ENCODE data around the gene KLF14. TPM values are rescaled to one million over a fixed set of nuclear protein-coding genes. Genes with fewer than 3 reads are reported as not detected.

KLF14 gene
- total and polyA plus RNA-seq, 2 donors (not counting 3 experiments of a cell fraction or from before 2014, with no cell fraction given), result 0.01 TPM; not detected in 1

- ChIA-PET CTCF (interaction anchor here (0.5 to 2.5 kb wide), 21 partner anchors 10 to 684 kb away, joined by 3 to 17 read pairs (median 4); partner anchors contain the start of genes KLF14, KLHDC10 and TMEM209), POLR2A (no interaction called here)
- Histone ChIP-seq H3K79me2 (ENCODE audit: control insufficient read depth, insufficient read depth, low read length) (no peaks in the 10 kb centered on the region), H3K4me1 (ENCODE audit: control insufficient read depth, extremely low read depth, insufficient read depth, low read length) (no peaks in the 10 kb centered on the region), H3K27me3 (ENCODE audit: control insufficient read depth in 2 of 2, insufficient read depth in 2 of 2, low read length in 2 of 2) (peaks cover 21 to 28% of the 10 kb centered on the region in 2 experiments), H3K36me3 (ENCODE audit: control insufficient read depth in 2 of 2, extremely low read depth in 1 of 2, insufficient read depth in 2 of 2, low read length in 2 of 2) (no peaks in the 10 kb centered on the region), H3K4me2 (ENCODE audit: insufficient read depth, low read length) (no peak overlapping the region), H2AFZ (ENCODE audit: low read depth, low read length) (no peak overlapping the region), H3K4me3 (replicated peaks in 1 of 3; ENCODE audit: insufficient read depth in 1 of 3, low read depth in 1 of 3, low read length in 3 of 3) (no peak overlapping the region), H4K20me1 (replicated peaks; ENCODE audit: control insufficient read depth, extremely low read depth, insufficient read depth, low read length) (no peaks in the 10 kb centered on the region), H3K27ac (ENCODE audit: insufficient read depth, low read depth, low read length) (no peak overlapping the region), H3K9me1 (replicated peaks; ENCODE audit: control insufficient read depth, extremely low read depth, insufficient read depth, low read length) (no peaks in the 10 kb centered on the region), H3K9ac (replicated peaks; ENCODE audit: extremely low read depth, insufficient read depth, low read length) (no peak overlapping the region), H3K9me3 (replicated peaks; ENCODE audit: control insufficient read depth, insufficient read depth, low read length) (no peaks in the 10 kb centered on the region)
- DNase-seq (ENCODE audit: low read depth, low spot score) (peak; percentile 71), FAIRE-seq (peak; percentile 50)
- dilution Hi-C loops (cut with MboI; ENCODE audit: extremely low pct_ligation_motif_present, low sequenced_read_pairs), result no loop called here
- TF ChIP-seq MYC (IDR thresholded peaks at IDR 0.05; ENCODE audit: low read depth, low read length), result no peak
- TF ChIP-seq CTCF (IDR thresholded peaks at IDR 0.05; ENCODE audit: extremely low read depth in 1 of 2, insufficient read depth in 1 of 2, low read depth in 1 of 2, low read length in 2 of 2), result peak; percentile 55 to 67
- TF ChIP-seq POLR2AphosphoS5 (IDR thresholded peaks at IDR 0.05; ENCODE audit: insufficient read depth, low read depth, low read length), result no peak
- intact Hi-C loops (cut with micrococcal nuclease), result loop anchor here (1.0 to 10.0 kb wide), 6 partner anchors 113 to 659 kb away; no protein-coding TSS in a partner anchor
- BruUV-seq (replicated peaks), result no TSS peak
These were observed 12.3 kb downstream of the KLF14 start for GRCh38 chr7:130721486-130722277.

DNA sequence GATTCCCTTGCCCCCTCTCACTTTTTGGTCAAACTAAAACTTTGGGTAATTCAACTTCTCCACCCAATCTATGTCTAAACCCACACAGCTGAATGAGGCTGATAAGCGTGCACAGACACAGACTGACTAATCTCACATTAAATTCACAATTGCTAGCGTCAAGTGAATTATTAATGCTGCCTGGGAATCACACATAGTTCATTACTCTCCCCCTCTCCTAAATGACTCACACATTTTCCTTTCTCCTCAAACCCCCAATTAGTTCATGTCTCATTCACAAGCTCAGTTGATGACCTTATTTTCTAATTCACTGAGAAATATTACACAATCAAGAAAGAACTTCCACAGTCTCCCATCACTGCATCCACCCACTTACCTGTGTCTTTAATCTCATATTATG lies 14.5 kb downstream of the KLF14 start:
- Histone ChIP-seq H4K20me1 (replicated peaks; ENCODE audit: control insufficient read depth, extremely low read depth, insufficient read depth, low read length) (no peaks in the 10 kb centered on the region), H3K4me3 (replicated peaks in 1 of 3; ENCODE audit: insufficient read depth in 1 of 3, low read depth in 1 of 3, low read length in 3 of 3) (no peak overlapping the region), H3K79me2 (ENCODE audit: control insufficient read depth, insufficient read depth, low read length) (no peaks in the 10 kb centered on the region), H3K27ac (ENCODE audit: insufficient read depth, low read depth, low read length) (no peak overlapping the region), H2AFZ (ENCODE audit: low read depth, low read length) (no peak overlapping the region), H3K4me1 (ENCODE audit: control insufficient read depth, extremely low read depth, insufficient read depth, low read length) (no peaks in the 10 kb centered on the region), H3K4me2 (ENCODE audit: insufficient read depth, low read length) (no peak overlapping the region), H3K36me3 (ENCODE audit: control insufficient read depth in 2 of 2, extremely low read depth in 1 of 2, insufficient read depth in 2 of 2, low read length in 2 of 2) (no peaks in the 10 kb centered on the region), H3K27me3 (ENCODE audit: control insufficient read depth in 2 of 2, insufficient read depth in 2 of 2, low read length in 2 of 2) (peaks cover 21 to 27% of the 10 kb centered on the region in 2 experiments), H3K9me1 (replicated peaks; ENCODE audit: control insufficient read depth, extremely low read depth, insufficient read depth, low read length) (no peaks in the 10 kb centered on the region), H3K9ac (replicated peaks; ENCODE audit: extremely low read depth, insufficient read depth, low read length) (no peak overlapping the region), H3K9me3 (replicated peaks; ENCODE audit: control insufficient read depth, insufficient read depth, low read length) (no peaks in the 10 kb centered on the region)
- CTCF ChIA-PET, result interaction anchor here (1.2 to 2.1 kb wide), 2 partner anchors 13 to 647 kb away, joined by 3 to 9 read pairs; no protein-coding TSS in a partner anchor
- BruUV-seq (replicated peaks), result no TSS peak
- dilution Hi-C loops (cut with MboI; ENCODE audit: extremely low pct_ligation_motif_present, low sequenced_read_pairs), result no loop called here
- TF ChIP-seq FOS (IDR thresholded peaks at IDR 0.05; ENCODE audit: borderline replicate concordance, insufficient read depth, low read length), result no peak
- no peak for TF ChIP-seq MYC (IDR thresholded peaks at IDR 0.05; ENCODE audit: low read depth, low read length)
- no peak for TF ChIP-seq GATA2 (IDR thresholded peaks at IDR 0.05; ENCODE audit: insufficient read depth, insufficient read length, low read depth, low read length)
- TF ChIP-seq POLR2A (IDR thresholded peaks at IDR 0.05; ENCODE audit: low read depth, low read length), result no peak
- no peak for TF ChIP-seq POLR2AphosphoS5 (IDR thresholded peaks at IDR 0.05; ENCODE audit: insufficient read depth, low read depth, low read length)
- intact Hi-C loops (cut with micrococcal nuclease), result no loop called here
- no peak for DNase-seq (ENCODE audit: low read depth, low spot score)
- FAIRE-seq, result no peak
- POLR2A ChIA-PET, result no interaction called here

Measured in endothelial cell of umbilical vein (primary cell).